H1 (cell line): ENCODE data around the gene KIF1B. TPM values are rescaled to one million over a fixed set of nuclear protein-coding genes. Genes with fewer than 3 reads are reported as not detected.

Experiments
- CTCF ChIA-PET: fragments of 300-600 bp; sonication (Branson Sonifier 250); formaldehyde crosslinking; loops from one replicate; lab custom pipeline; 2021; ENCODE audit not compliant: partially characterized antibody; lab: Charles Lee
- POLR2A ChIA-PET: fragments of 300-600 bp; sonication (Branson Sonifier 250); formaldehyde crosslinking; loops from one replicate; lab custom pipeline; 2021; ENCODE audit warnings: inconsistent platforms; ENCODE audit not compliant: partially characterized antibody; lab: Charles Lee
- DNase-seq, 2 experiments: peaks; one replicate each; pipeline versions ENCODE4 v3.0.0 to v3.0.0-alpha.2; 2010 to 2022; ENCODE audit warnings: low spot score in 2 of 2, low read depth in 1 of 2, mixed read lengths in 1 of 2
- FAIRE-seq: peaks from 2 replicates; lab custom pipeline; 2011; peaks lifted over from hg19 to GRCh38; lab: Jason Lieb, UNC
- H2AFZ ChIP-seq: 2 replicates; pipeline ENCODE4 v1.8.1; 2012; ENCODE audit warnings: low read length, inconsistent platforms
- H2AK5ac ChIP-seq: 2 replicates; pipeline ENCODE4 v1.6.1; 2013; ENCODE audit warnings: low read depth, low read length
- H2BK120ac ChIP-seq: replicated peaks from 2 replicates; pipeline ENCODE3; 2013; ENCODE audit warnings: low read depth, low read length, inconsistent platforms
- H2BK12ac ChIP-seq: 2 replicates; pipeline ENCODE4 v1.6.1; 2013; ENCODE audit warnings: low read depth, low read length
- H2BK15ac ChIP-seq: 2 replicates; pipeline ENCODE4 v1.6.1; 2013; ENCODE audit warnings: low read length
- H2BK20ac ChIP-seq: 2 replicates; pipeline ENCODE4 v1.6.1; 2013; ENCODE audit warnings: low read length
- H2BK5ac ChIP-seq: 2 replicates; pipeline ENCODE4 v1.6.1; 2013; ENCODE audit warnings: low read depth, low read length
- H3K14ac ChIP-seq: 2 replicates; pipeline ENCODE4 v1.6.1; 2013; ENCODE audit warnings: inconsistent platforms; ENCODE audit not compliant: insufficient read length
- H3K18ac ChIP-seq: 2 replicates; pipeline ENCODE4 v1.6.1; 2013; ENCODE audit warnings: low read length; ENCODE audit errors: extremely low read depth
- H3K23ac ChIP-seq: 2 replicates; pipeline ENCODE4 v1.6.1; 2013; ENCODE audit warnings: inconsistent platforms; ENCODE audit not compliant: insufficient read length
- H3K23me2 ChIP-seq: 2 replicates; pipeline ENCODE4 v1.6.1; 2013; ENCODE audit warnings: low read depth, low read length
- H3K27ac ChIP-seq: 2 replicates; pipeline ENCODE4 v1.6.1; 2011; ENCODE audit warnings: low read depth, low read length, inconsistent platforms
- H3K27me3 ChIP-seq, 4 experiments: replicated peaks in 1 of 4; 1 replicate in 1 of 4; 2 replicates in 3 of 4; pipeline versions ENCODE4 v1.6.1 to v1.8.1; 2011 to 2013; ENCODE audit warnings: low read length in 3 of 4, mild to moderate bottlenecking in 3 of 4, inconsistent platforms in 2 of 4, mixed read lengths in 2 of 4, moderate library complexity in 1 of 4; ENCODE audit not compliant: control insufficient read depth in 3 of 4, insufficient read depth in 3 of 4; ENCODE audit errors: extremely low read depth in 1 of 4
- H3K36me3 ChIP-seq, 4 experiments: 2 replicates each; pipeline versions ENCODE4 v1.6.1 to v1.8.1; 2011 to 2013; ENCODE audit warnings: mild to moderate bottlenecking in 4 of 4, low read length in 3 of 4, moderate library complexity in 2 of 4, control low read depth in 1 of 4, inconsistent platforms in 1 of 4; ENCODE audit not compliant: insufficient read depth in 4 of 4, control insufficient read depth in 2 of 4
- H3K4ac ChIP-seq: replicated peaks from 2 replicates; pipeline ENCODE3; 2013; ENCODE audit warnings: low read length, low read depth, mixed read lengths, inconsistent platforms; ENCODE audit not compliant: insufficient read length
- H3K4me1 ChIP-seq, 4 experiments: replicated peaks in 1 of 4; 1 replicate in 1 of 4; 2 replicates in 3 of 4; pipeline versions ENCODE4 v1.6.1 to v1.8.1; 2011 to 2013; ENCODE audit warnings: low read length in 3 of 4, inconsistent platforms in 2 of 4, mixed read lengths in 1 of 4; ENCODE audit not compliant: insufficient read depth in 4 of 4, control insufficient read depth in 3 of 4
- H3K4me2 ChIP-seq, 2 experiments: 2 replicates each; pipeline versions ENCODE4 v1.6.1 to v1.8.1; 2011 to 2013; ENCODE audit warnings: low read depth in 2 of 2, low read length in 2 of 2, control low read depth in 1 of 2, inconsistent platforms in 1 of 2, mild to moderate bottlenecking in 1 of 2; ENCODE audit not compliant: insufficient read depth in 1 of 2
- H3K4me3 ChIP-seq, 4 experiments: fragments of 200-600, 300-600 bp in 1 of 4; sonication (generic), shearing (Covaris generic), sonication (Bioruptor Twin) in 1 of 4; 2 replicates each; pipeline versions ENCODE4 v1.5.1 to v1.8.1; 2011 to 2016; ENCODE audit warnings: low read length in 4 of 4, low read depth in 3 of 4, control low read depth in 2 of 4, inconsistent platforms in 2 of 4, mild to moderate bottlenecking in 2 of 4, mixed read lengths in 1 of 4, moderate library complexity in 1 of 4; ENCODE audit not compliant: insufficient read depth in 2 of 4; ENCODE audit errors: extremely low read depth in 1 of 4
- H3K56ac ChIP-seq: replicated peaks from 2 replicates; pipeline ENCODE3; 2013; ENCODE audit warnings: low read depth, mild to moderate bottlenecking, mixed read lengths, low read length, inconsistent platforms; ENCODE audit not compliant: insufficient read length
- H3K79me1 ChIP-seq: 2 replicates; pipeline ENCODE4 v1.6.1; 2013; ENCODE audit warnings: low read depth, low read length, control low read depth
- H3K79me2 ChIP-seq, 2 experiments: 2 replicates each; pipeline versions ENCODE4 v1.6.1 to v1.8.1; 2012 to 2013; ENCODE audit warnings: low read length in 2 of 2, mild to moderate bottlenecking in 2 of 2, inconsistent platforms in 1 of 2; ENCODE audit not compliant: insufficient read depth in 2 of 2, control insufficient read depth in 1 of 2
- H3K9ac ChIP-seq, 4 experiments: replicated peaks in 1 of 4; 1 replicate in 1 of 4; 2 replicates in 3 of 4; pipeline versions ENCODE4 v1.6.1 to v1.8.1; 2011 to 2013; ENCODE audit warnings: low read depth in 3 of 4, low read length in 3 of 4, control low read depth in 2 of 4, mild to moderate bottlenecking in 2 of 4, moderate library complexity in 2 of 4, inconsistent platforms in 1 of 4; ENCODE audit errors: extremely low read depth in 1 of 4
- H3K9me3 ChIP-seq, 2 experiments: 2 replicates each; pipeline versions ENCODE4 v1.6.1 to v1.8.1; 2012 to 2013; ENCODE audit warnings: mild to moderate bottlenecking in 2 of 2, moderate library complexity in 2 of 2, control low read depth in 1 of 2, inconsistent platforms in 1 of 2, low read depth in 1 of 2, low read length in 1 of 2, mixed read lengths in 1 of 2; ENCODE audit not compliant: insufficient read depth in 2 of 2
- H4K20me1 ChIP-seq, 2 experiments: replicated peaks in 1 of 2; 2 replicates each; pipeline versions ENCODE3 to v1.8.1; 2011 to 2013; ENCODE audit warnings: inconsistent platforms in 2 of 2, low read length in 2 of 2, mild to moderate bottlenecking in 1 of 2; ENCODE audit not compliant: insufficient read depth in 2 of 2, control insufficient read depth in 1 of 2
- H4K5ac ChIP-seq: 2 replicates; pipeline ENCODE4 v1.6.1; 2013; ENCODE audit warnings: low read length, low read depth, mixed read lengths, inconsistent platforms; ENCODE audit not compliant: insufficient read length
- H4K8ac ChIP-seq: 2 replicates; pipeline ENCODE4 v1.8.0; 2013; ENCODE audit warnings: mild to moderate bottlenecking, moderate library complexity, low read length, inconsistent platforms; ENCODE audit not compliant: insufficient read depth; ENCODE audit errors: extremely low read depth
- H4K91ac ChIP-seq: replicated peaks from 2 replicates; pipeline ENCODE3; 2013; ENCODE audit warnings: low read length, mixed read lengths, inconsistent platforms; ENCODE audit not compliant: insufficient read length
- WGBS, 2 experiments: shearing (Covaris generic) in 1 of 2; methylation state at CpG; one replicate each; pipeline versions ENCODE4 v1.1.6 to v1.1.7; 2013 to 2015; ENCODE audit warnings: low lambda C conversion rate in 2 of 2, mixed read lengths in 2 of 2, inconsistent platforms in 1 of 2, low coverage in 1 of 2, missing lambda C conversion rate in 1 of 2; ENCODE audit not compliant: insufficient replicate concordance in 2 of 2, insufficient coverage in 1 of 2, insufficient read length in 1 of 2; ENCODE audit errors: extremely low coverage in 1 of 2, missing lambda C conversion rate in 1 of 2; 5-methylcytosine and 5-hydroxymethylcytosine counted together
- long read RNA-seq, 2 experiments: library from RNA in 1 of 2; library from capped mRNA in 1 of 2; stranded (forward); transcript quantifications; one replicate each; pipeline ENCODE4 v2.0.0, GENCODE V29; 2021; ENCODE audit warnings: inconsistent platforms in 1 of 2
- polyA minus RNA-seq, 3 experiments: library from RNA; depleted of rRNA, polyadenylated mRNA; stranded (reverse); fragments of >200 nt; gene quantifications; 1 replicate in 2 of 3; 2 replicates in 1 of 3; pipeline ENCODE4 v1.2.3, GENCODE V29; 2011
- polyA plus RNA-seq, 7 experiments: library from polyadenylated mRNA; depleted of rRNA in 3 of 7; stranded (reverse) in 5 of 7; unstranded in 2 of 7; fragments of >200 nt in 5 of 7; fragments of 200-250 nt in 2 of 7; gene quantifications; 1 replicate in 5 of 7; 2 replicates in 1 of 7; 4 replicates in 1 of 7; pipeline versions ENCODE4 v1.2.1 to v1.2.3, GENCODE V29; 2011 to 2013; ENCODE audit warnings: missing spikeins in 2 of 7, mixed read lengths in 2 of 7
- total RNA-seq: library from RNA; stranded (reverse); fragmentation: NEBNext Ultra II Directional; extraction: Animal tissue kit (Norgen Biotek cat#: 25700); gene quantifications from 2 replicates; pipeline ENCODE4 v1.2.1, GENCODE V29; 2021

Gene KIF1B, protein sequence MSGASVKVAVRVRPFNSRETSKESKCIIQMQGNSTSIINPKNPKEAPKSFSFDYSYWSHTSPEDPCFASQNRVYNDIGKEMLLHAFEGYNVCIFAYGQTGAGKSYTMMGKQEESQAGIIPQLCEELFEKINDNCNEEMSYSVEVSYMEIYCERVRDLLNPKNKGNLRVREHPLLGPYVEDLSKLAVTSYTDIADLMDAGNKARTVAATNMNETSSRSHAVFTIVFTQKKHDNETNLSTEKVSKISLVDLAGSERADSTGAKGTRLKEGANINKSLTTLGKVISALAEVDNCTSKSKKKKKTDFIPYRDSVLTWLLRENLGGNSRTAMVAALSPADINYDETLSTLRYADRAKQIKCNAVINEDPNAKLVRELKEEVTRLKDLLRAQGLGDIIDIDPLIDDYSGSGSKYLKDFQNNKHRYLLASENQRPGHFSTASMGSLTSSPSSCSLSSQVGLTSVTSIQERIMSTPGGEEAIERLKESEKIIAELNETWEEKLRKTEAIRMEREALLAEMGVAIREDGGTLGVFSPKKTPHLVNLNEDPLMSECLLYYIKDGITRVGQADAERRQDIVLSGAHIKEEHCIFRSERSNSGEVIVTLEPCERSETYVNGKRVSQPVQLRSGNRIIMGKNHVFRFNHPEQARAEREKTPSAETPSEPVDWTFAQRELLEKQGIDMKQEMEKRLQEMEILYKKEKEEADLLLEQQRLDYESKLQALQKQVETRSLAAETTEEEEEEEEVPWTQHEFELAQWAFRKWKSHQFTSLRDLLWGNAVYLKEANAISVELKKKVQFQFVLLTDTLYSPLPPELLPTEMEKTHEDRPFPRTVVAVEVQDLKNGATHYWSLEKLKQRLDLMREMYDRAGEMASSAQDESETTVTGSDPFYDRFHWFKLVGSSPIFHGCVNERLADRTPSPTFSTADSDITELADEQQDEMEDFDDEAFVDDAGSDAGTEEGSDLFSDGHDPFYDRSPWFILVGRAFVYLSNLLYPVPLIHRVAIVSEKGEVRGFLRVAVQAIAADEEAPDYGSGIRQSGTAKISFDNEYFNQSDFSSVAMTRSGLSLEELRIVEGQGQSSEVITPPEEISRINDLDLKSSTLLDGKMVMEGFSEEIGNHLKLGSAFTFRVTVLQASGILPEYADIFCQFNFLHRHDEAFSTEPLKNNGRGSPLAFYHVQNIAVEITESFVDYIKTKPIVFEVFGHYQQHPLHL (N-terminal part only)
- total RNA-seq (73.9 and 74.2 TPM in 2 replicates), polyA plus RNA-seq (2011; rRNA removed) (39.1 and 41.4 TPM in 2 replicates), polyA minus RNA-seq (2011; rRNA and poly(A)+ RNA removed) (117 and 124 TPM in 2 replicates)
- 30.0 TPM for polyA plus RNA-seq (2011; cell fraction: cytosol; rRNA removed)
- 42.2 TPM for polyA plus RNA-seq (2011; cell fraction: nucleus; rRNA removed)
- 24.4 to 38.4 TPM (median 33.7 TPM) in 4 replicates for polyA plus RNA-seq (2012, experiment 1 of 2)
- polyA plus RNA-seq (2012, experiment 2 of 2): 2.0 TPM
- 26.3 TPM for polyA plus RNA-seq (2013, experiment 1 of 2)
- 21.9 TPM for polyA plus RNA-seq (2013, experiment 2 of 2)
- polyA minus RNA-seq (2011; cell fraction: cytosol; rRNA and poly(A)+ RNA removed): 47.2 TPM
- polyA minus RNA-seq (2011; cell fraction: nucleus; rRNA and poly(A)+ RNA removed): 69.9 TPM
- long read RNA-seq, experiment 1, partial matches to known transcripts: 2 of 35 reads
- long read RNA-seq, experiment 1, other reads (novel, unspliced or antisense): 33 of 35 reads
- long read RNA-seq, experiment 2, partial matches to known transcripts: 5 of 6 reads
- long read RNA-seq, experiment 2, other reads (novel, unspliced or antisense): 1 of 6 reads

DNA sequence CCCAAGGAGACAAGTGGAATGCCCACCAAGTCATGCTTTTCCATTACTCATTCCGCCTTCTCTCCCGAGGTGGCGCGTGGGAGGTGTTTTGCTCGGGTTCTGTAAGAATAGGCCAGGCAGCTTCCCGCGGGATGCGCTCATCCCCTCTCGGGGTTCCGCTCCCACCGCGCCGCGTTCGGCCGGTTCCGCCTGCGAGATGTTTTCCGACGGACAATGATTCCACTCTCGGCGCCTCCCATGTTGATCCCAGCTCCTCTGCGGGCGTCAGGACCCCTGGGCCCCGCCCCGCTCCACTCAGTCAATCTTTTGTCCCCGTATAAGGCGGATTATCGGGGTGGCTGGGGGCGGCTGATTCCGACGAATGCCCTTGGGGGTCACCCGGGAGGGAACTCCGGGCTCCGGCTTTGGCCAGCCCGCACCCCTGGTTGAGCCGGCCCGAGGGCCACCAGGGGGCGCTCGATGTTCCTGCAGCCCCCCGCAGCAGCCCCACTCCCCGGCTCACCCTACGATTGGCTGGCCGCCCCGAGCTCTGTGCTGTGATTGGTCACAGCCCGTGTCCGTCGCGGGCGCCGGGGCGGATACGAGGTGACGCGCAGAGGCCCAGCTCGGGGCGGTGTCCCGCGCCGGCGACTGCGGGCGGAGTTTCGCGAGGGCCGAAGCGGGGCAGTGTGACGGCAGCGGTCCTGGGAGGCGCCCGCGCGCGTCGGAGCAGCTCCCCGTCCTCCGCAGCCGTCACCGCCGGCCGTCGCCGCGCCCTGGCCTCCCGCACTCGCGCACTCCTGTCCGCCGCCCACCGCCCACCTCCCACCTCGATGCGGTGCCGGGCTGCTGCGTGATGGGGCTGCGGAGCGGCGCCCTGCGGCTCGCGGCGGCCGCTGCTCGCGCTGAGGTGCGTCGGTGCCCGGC lies at the start of gene KIF1B:
Gene KIF1B, plus strand, starts transcription at position 666 of the 906 bp plus-strand sequence. CDS start 21,759 bp downstream, outside the sequence.
- no peak for FAIRE-seq
- Histone ChIP-seq H3K79me1 (no peaks in the 10 kb centered on the region), H2BK5ac (peak within 1 kb of the TSS; percentile 87), H3K36me3 (no peaks in the 10 kb centered on the region), H3K4me1 (peaks cover 0 to 4% (median 2%) of the 10 kb centered on the region in 4 experiments; a peak in 4 of 7 replicates), H2BK12ac (peak within 1 kb of the TSS; percentile 98), H3K9me3 (no peaks in the 10 kb centered on the region), H3K27me3 (no peaks in the 10 kb centered on the region), H4K20me1 (peaks cover 5 to 10% of the 10 kb centered on the region in 2 experiments), H2BK20ac (no peak within 1 kb of the TSS), H2AFZ (peak within 1 kb of the TSS; percentile 97), H3K18ac (peak within 1 kb of the TSS; percentile 97), H3K4me3 (peak within 1 kb of the TSS; percentile 79 to 95 (median 94)), H3K14ac (peak within 1 kb of the TSS; percentile 9), H4K8ac (peak within 1 kb of the TSS; percentile 96), H3K23ac (no peak within 1 kb of the TSS), H3K27ac (peak within 1 kb of the TSS; percentile 72), H3K23me2 (peaks cover 15% of the 10 kb centered on the region), H3K4ac (peak within 1 kb of the TSS; percentile 94), H2BK15ac (peak within 1 kb of the TSS; percentile 88; the same call in 1 of the 2 replicates), H4K5ac (peak within 1 kb of the TSS; percentile 67), H2BK120ac (no peak within 1 kb of the TSS), H3K4me2 (peak within 1 kb of the TSS; percentile 88 to 99), H3K9ac (peak within 1 kb of the TSS; percentile 86 to 98 (median 91)), H2AK5ac (no peak within 1 kb of the TSS; the same call in 1 of the 2 replicates), H3K79me2 (peaks cover 22 to 39% of the 10 kb centered on the region in 2 experiments), H4K91ac (peak within 1 kb of the TSS; percentile 95), H3K56ac (peak within 1 kb of the TSS; percentile 82)
- DNase-seq: peak; percentile 95 to 99
- POLR2A ChIA-PET: interaction anchor here (0.7 to 2.2 kb wide), 12 partner anchors 10 to 267 kb away, joined by 3 to 8 read pairs (median 4); partner anchors contain the start of genes LZIC, NMNAT1, PGD and UBE4B
- CTCF ChIA-PET: interaction anchor here (0.5 to 2.4 kb wide), 34 partner anchors 9 to 542 kb away, joined by 3 to 14 read pairs (median 3); no protein-coding TSS in a partner anchor
- WGBS, 2 experiments: 1% methylated on average over 49 of the region's 107 CpGs; no CpG with 5 or more reads in 1 of the 2 experiments
